Raji (cell line): Measurements from ENCODE around the gene CEP164.

Experiments
- POLR2A ChIP-seq: IDR thresholded peaks from 2 replicates; pipeline ENCODE4 v1.6.1; 2011; ENCODE audit warnings: low read depth, low read length, control low read depth; ENCODE audit not compliant: insufficient read depth

CEP164 gene

GRCh38 chr11:117419482-117420142, 92.0 kb downstream of the CEP164 start:
- TF ChIP-seq POLR2A, result no peak

DNA sequence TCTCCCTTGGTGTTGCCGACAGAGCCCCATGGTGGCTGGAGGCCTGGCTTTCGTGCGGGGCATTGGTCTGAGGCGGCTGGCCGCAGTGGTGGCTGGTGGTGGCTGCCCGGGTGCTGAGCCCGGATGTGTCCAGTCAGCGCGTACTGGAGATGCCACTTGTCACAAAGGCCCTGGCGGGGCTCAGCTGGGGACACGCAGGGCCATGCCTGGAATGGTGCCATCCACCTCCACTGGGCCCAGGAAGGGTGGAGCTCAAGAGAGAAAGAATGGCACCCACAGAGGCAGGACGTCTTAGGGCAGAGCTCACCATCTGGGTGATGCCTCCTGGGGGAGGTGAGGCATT, 92.5 kb downstream of the CEP164 start:
- no peak for TF ChIP-seq POLR2A

- no peak for TF ChIP-seq POLR2A
Measured at GRCh38 chr11:117420598-117420997, 92.9 kb downstream of the CEP164 start.

GRCh38 chr11:117421041-117421440, 93.4 kb downstream of the CEP164 start:
- TF ChIP-seq POLR2A, result no peak

- TF ChIP-seq POLR2A, result no peak
Measured at GRCh38 chr11:117421476-117421875, 93.8 kb downstream of the CEP164 start.

GRCh38 chr11:117423046-117423575, 95.5 kb downstream of the CEP164 start:
- no peak for TF ChIP-seq POLR2A

GRCh38 chr11:117424781-117425180, 97.1 kb downstream of the CEP164 start:
- TF ChIP-seq POLR2A, result no peak

GRCh38 chr11:117425679-117426296, 98.1 kb downstream of the CEP164 start:
- TF ChIP-seq POLR2A, result no peak

- no peak for TF ChIP-seq POLR2A
Measured at GRCh38 chr11:117426297-117426685, 98.6 kb downstream of the CEP164 start.

- TF ChIP-seq POLR2A, result no peak
Measured at GRCh38 chr11:117426941-117427340, 99.3 kb downstream of the CEP164 start.

DNA sequence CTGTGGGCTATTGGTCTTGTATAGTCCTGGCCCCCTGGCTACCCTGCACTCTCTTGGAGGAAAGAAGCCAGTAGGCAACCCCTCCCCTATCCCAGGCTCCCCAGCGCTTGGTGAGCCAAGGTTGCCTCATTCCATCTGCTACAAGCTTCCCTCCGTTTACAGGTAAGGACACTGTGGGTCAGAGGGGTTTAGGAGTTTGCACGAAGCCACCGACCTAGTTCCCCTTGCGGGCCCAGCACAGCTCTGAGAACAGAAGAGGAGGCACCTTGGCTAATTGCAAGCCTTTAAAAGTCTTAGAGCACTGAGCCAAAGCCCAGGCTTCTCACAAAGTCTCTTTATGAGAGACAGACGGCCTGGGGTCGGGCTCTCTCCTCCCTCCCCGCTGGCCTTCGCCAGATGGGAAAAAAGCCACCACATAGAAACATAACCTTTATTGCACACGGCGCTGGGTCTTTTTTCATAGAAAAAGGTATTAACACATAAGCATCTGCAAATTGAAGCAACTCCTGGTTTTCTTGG, 99.8 kb downstream of the CEP164 start:
- TF ChIP-seq POLR2A, result no peak

- TF ChIP-seq POLR2A, result no peak
Measured at GRCh38 chr11:117428186-117428855, 100.7 kb downstream of the CEP164 start.

GRCh38 chr11:117428856-117429229, 101.2 kb downstream of the CEP164 start:
- TF ChIP-seq POLR2A, result no peak

- TF ChIP-seq POLR2A, result no peak
Measured at GRCh38 chr11:117430293-117430955, 102.8 kb downstream of the CEP164 start.

GRCh38 chr11:117431436-117431835, 103.8 kb downstream of the CEP164 start:
- TF ChIP-seq POLR2A, result no peak
